GM18870 (cell line): ENCODE data around the gene FPGS.
"Not testable (repeated sequence)": the region's sequence is repeated elsewhere in the genome, so short reads cannot be mapped to it uniquely, and the experiment has no call there.

ENCODE experiments used
- ATAC-seq: cut with Tn5 transposase; IDR thresholded peaks from one replicate; pipeline ENCODE4 v1.9.1; 2021; ENCODE audit warnings: moderate library complexity; ENCODE audit not compliant: unreplicated experiment

Gene FPGS

GRCh38 chr9:127835991-127836516 lies 33.4 kb downstream of the FPGS start:
- no peak for ATAC-seq

GRCh38 chr9:127836561-127836960 lies 33.9 kb downstream of the FPGS start:
- ATAC-seq = not testable (repeated sequence)

GRCh38 chr9:127837346-127837745 lies 34.7 kb downstream of the FPGS start:
- no peak for ATAC-seq

GRCh38 chr9:127838375-127839078 lies 35.8 kb downstream of the FPGS start:
- no peak for ATAC-seq

GRCh38 chr9:127841087-127841835 lies 38.6 kb downstream of the FPGS start:
- no peak for ATAC-seq

- no peak for ATAC-seq
Measured at GRCh38 chr9:127844821-127845359, 42.2 kb downstream of the FPGS start.

- ATAC-seq = not testable (repeated sequence)
Measured at GRCh38 chr9:127845619-127846018, 42.9 kb downstream of the FPGS start.

GRCh38 chr9:127846443-127847177 lies 43.9 kb downstream of the FPGS start:
- ATAC-seq = no peak

GRCh38 chr9:127847178-127847510 lies 44.5 kb downstream of the FPGS start:
- ATAC-seq = no peak

GRCh38 chr9:127847833-127848755 lies 45.4 kb downstream of the FPGS start:
- no peak for ATAC-seq

- ATAC-seq = no peak
Measured at GRCh38 chr9:127848756-127849504, 46.2 kb downstream of the FPGS start.

- no peak for ATAC-seq
Measured at GRCh38 chr9:127850286-127850830, 47.7 kb downstream of the FPGS start.

GRCh38 chr9:127852829-127853228 lies 50.1 kb downstream of the FPGS start:
- no peak for ATAC-seq

- no peak for ATAC-seq
Measured at GRCh38 chr9:127853312-127854183, 50.9 kb downstream of the FPGS start.

- no peak for ATAC-seq
Measured at GRCh38 chr9:127854184-127854806, 51.6 kb downstream of the FPGS start, which contains the start of gene ENG. TSS of gene ENG (minus strand) at chr9:127854658. CDS start at chr9:127854355, 303 bp downstream.

- ATAC-seq = no peak
Measured at GRCh38 chr9:127854960-127855359, 52.3 kb downstream of the FPGS start.

- no peak for ATAC-seq
Measured at GRCh38 chr9:127855522-127855921, 52.8 kb downstream of the FPGS start.
